Sigmoid colon (tissue), 4 donors: ENCODE data around the gene FCAMR.

Experiments
- EP300 ChIP-seq, 4 donors: sonication (generic); formaldehyde crosslinking; IDR thresholded peaks; one replicate each; pipeline ENCODE4 v1.6.1; 2017; ENCODE audit warnings: antibody characterized with exemption in 4 of 4
- POLR2A ChIP-seq, 2 donors: fragments of 450-650 bp; IDR thresholded peaks; one replicate each; pipeline ENCODE4 v1.6.1; 2016; ENCODE audit warnings: antibody characterized with exemption in 2 of 2, mild to moderate bottlenecking in 2 of 2, moderate library complexity in 2 of 2
- POLR2AphosphoS5 ChIP-seq, 4 donors: sonication (generic); formaldehyde crosslinking; IDR thresholded peaks; one replicate each; pipeline ENCODE4 v1.6.1; 2017; ENCODE audit warnings: antibody characterized with exemption in 4 of 4
- TF ChIP-seq, protein P1 (sequence below), 4 experiments: fragments of 450-650 bp in 3 of 4; fragments of 200-600 bp in 1 of 4; IDR thresholded peaks; one replicate each; pipeline ENCODE4 v1.5.1; 2016 to 2019; ENCODE audit warnings: antibody characterized with exemption in 4 of 4, mild to moderate bottlenecking in 3 of 4, moderate library complexity in 2 of 4

DNA sequence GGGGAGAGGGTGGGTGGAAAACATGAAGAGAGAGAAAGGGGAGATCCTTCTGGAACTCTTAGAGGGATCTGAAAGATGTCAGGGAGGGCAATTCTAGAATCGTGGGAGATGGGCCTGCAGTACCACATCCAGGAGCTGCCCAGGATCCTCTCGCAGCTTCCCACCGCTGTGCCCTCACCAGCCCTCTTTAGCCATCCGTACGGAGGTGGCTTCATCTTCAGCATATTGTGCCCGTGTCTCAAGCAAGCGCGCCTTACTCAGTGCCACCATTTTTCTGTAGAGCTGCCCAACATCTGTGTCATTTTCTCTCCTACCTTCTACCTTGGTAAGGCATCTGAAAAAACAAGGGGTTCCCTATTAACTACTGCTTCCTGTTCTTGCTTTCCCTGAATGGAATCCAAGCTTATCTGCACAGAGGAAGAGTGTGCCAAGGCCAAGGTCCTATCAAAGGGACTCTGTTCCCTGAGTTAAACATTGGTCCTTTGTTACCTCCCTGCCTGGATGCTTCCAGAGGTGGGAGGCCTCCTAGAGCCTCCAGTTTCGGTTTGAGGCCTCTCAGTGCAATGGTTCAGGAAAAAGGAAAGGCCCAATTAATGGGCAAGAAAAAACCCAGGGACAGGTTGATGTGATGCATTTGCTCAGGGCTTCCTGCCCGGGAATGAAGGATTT is 39.1 kb upstream of the FCAMR start:
- TF ChIP-seq, protein P1, sequence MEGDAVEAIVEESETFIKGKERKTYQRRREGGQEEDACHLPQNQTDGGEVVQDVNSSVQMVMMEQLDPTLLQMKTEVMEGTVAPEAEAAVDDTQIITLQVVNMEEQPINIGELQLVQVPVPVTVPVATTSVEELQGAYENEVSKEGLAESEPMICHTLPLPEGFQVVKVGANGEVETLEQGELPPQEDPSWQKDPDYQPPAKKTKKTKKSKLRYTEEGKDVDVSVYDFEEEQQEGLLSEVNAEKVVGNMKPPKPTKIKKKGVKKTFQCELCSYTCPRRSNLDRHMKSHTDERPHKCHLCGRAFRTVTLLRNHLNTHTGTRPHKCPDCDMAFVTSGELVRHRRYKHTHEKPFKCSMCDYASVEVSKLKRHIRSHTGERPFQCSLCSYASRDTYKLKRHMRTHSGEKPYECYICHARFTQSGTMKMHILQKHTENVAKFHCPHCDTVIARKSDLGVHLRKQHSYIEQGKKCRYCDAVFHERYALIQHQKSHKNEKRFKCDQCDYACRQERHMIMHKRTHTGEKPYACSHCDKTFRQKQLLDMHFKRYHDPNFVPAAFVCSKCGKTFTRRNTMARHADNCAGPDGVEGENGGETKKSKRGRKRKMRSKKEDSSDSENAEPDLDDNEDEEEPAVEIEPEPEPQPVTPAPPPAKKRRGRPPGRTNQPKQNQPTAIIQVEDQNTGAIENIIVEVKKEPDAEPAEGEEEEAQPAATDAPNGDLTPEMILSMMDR (IDR thresholded peaks at IDR 0.05) = no peak
- TF ChIP-seq POLR2A (IDR thresholded peaks at IDR 0.05) = no peak
- no peak for TF ChIP-seq POLR2AphosphoS5 (IDR thresholded peaks at IDR 0.05)
- no peak for TF ChIP-seq EP300 (IDR thresholded peaks at IDR 0.05)
